Neuronal stem cell (in vitro differentiated cells): ENCODE measurements around the gene AOPEP.

ENCODE experiments used
- DNase-seq: peaks from one replicate; pipeline ENCODE4 v3.0.0-alpha.2; 2013; ENCODE audit warnings: low spot score
- H2AFZ ChIP-seq: one replicate; pipeline ENCODE4 v1.6.1; 2013; ENCODE audit warnings: mild to moderate bottlenecking, low read length, inconsistent platforms
- H2AK5ac ChIP-seq: 2 replicates; pipeline ENCODE4 v1.6.1; 2013; ENCODE audit warnings: low read depth, mild to moderate bottlenecking, inconsistent platforms, low read length, moderate library complexity, mixed read lengths
- H2BK120ac ChIP-seq: 2 replicates; pipeline ENCODE4 v1.6.1; 2013; ENCODE audit warnings: low read depth, mild to moderate bottlenecking, inconsistent platforms, low read length, moderate library complexity, mixed read lengths
- H2BK12ac ChIP-seq: one replicate; pipeline ENCODE4 v1.6.1; 2013; ENCODE audit warnings: low read length, inconsistent platforms
- H2BK15ac ChIP-seq: 2 replicates; pipeline ENCODE4 v1.6.1; 2013; ENCODE audit warnings: mild to moderate bottlenecking, low read length, inconsistent platforms, mixed read lengths
- H2BK5ac ChIP-seq: one replicate; pipeline ENCODE4 v1.6.1; 2013; ENCODE audit warnings: inconsistent platforms, mild to moderate bottlenecking, low read length, moderate library complexity
- H3K14ac ChIP-seq: one replicate; pipeline ENCODE4 v1.6.1; 2013; ENCODE audit warnings: low read length, inconsistent platforms
- H3K18ac ChIP-seq: 2 replicates; pipeline ENCODE4 v1.6.1; 2013; ENCODE audit warnings: low read length, inconsistent platforms
- H3K23ac ChIP-seq: 2 replicates; pipeline ENCODE4 v1.6.1; 2013; ENCODE audit warnings: low read depth, mild to moderate bottlenecking, mixed read lengths, low read length, inconsistent platforms; ENCODE audit not compliant: poor library complexity
- H3K27ac ChIP-seq: replicated peaks from 3 replicates; pipeline ENCODE4 v1.5.1; 2013; ENCODE audit warnings: low read length, inconsistent platforms
- H3K27me3 ChIP-seq, 3 experiments: 2 replicates each; pipeline ENCODE4 v1.6.1; 2013; ENCODE audit warnings: low read length in 3 of 3, mild to moderate bottlenecking in 2 of 3, inconsistent platforms in 1 of 3, low read depth in 1 of 3, mixed read lengths in 1 of 3, moderate library complexity in 1 of 3; ENCODE audit not compliant: control insufficient read depth in 3 of 3, insufficient read depth in 3 of 3
- H3K36me3 ChIP-seq, 2 donors: replicated peaks in 1 of 2; 2 replicates each; pipeline ENCODE4 v1.6.1; 2013; ENCODE audit warnings: low read length in 2 of 2; ENCODE audit not compliant: control insufficient read depth in 2 of 2, insufficient read depth in 2 of 2
- H3K4ac ChIP-seq: 2 replicates; pipeline ENCODE4 v1.6.1; 2013; ENCODE audit warnings: inconsistent platforms, mild to moderate bottlenecking, low read length, moderate library complexity
- H3K4me1 ChIP-seq, 2 donors: 1 replicate in 1 of 2; 2 replicates in 1 of 2; pipeline ENCODE4 v1.6.1; 2013; ENCODE audit warnings: low read length in 2 of 2, low read depth in 1 of 2; ENCODE audit not compliant: control insufficient read depth in 2 of 2, insufficient read depth in 1 of 2
- H3K4me2 ChIP-seq: one replicate; pipeline ENCODE4 v1.6.1; 2013; ENCODE audit warnings: mild to moderate bottlenecking, low read length, inconsistent platforms; ENCODE audit not compliant: insufficient read depth, poor library complexity, severe bottlenecking
- H3K4me3 ChIP-seq, 2 donors: 2 replicates each; pipeline ENCODE4 v1.5.1; 2013; ENCODE audit warnings: low read length in 2 of 2, mild to moderate bottlenecking in 2 of 2, inconsistent platforms in 1 of 2, moderate library complexity in 1 of 2
- H3K79me1 ChIP-seq: one replicate; pipeline ENCODE4 v1.6.1; 2013; ENCODE audit warnings: low read depth, mild to moderate bottlenecking, inconsistent platforms, low read length, moderate library complexity
- H3K9ac ChIP-seq: one replicate; pipeline ENCODE4 v1.6.1; 2013; ENCODE audit warnings: mild to moderate bottlenecking, low read depth, low read length, inconsistent platforms; ENCODE audit not compliant: poor library complexity
- H3K9me3 ChIP-seq, 2 donors: replicated peaks in 1 of 2; 2 replicates each; pipeline versions ENCODE3 to v1.6.1; 2013; ENCODE audit warnings: low read length in 2 of 2, mild to moderate bottlenecking in 2 of 2, inconsistent platforms in 1 of 2, low read depth in 1 of 2, mixed read lengths in 1 of 2, moderate library complexity in 1 of 2; ENCODE audit not compliant: control insufficient read depth in 2 of 2, insufficient read depth in 1 of 2
- H4K8ac ChIP-seq: one replicate; pipeline ENCODE4 v1.6.1; 2013; ENCODE audit warnings: low read depth, mild to moderate bottlenecking, inconsistent platforms, low read length, moderate library complexity
- H4K91ac ChIP-seq: one replicate; pipeline ENCODE4 v1.6.1; 2013; ENCODE audit warnings: low read length, low read depth, mild to moderate bottlenecking, inconsistent platforms; ENCODE audit not compliant: poor library complexity
- WGBS, 2 donors: extraction: QIAGEN DNeasy Blood & Tissue Kit; methylation state at CpG; one replicate each; pipeline ENCODE4 v1.1.7; 2013; ENCODE audit warnings: missing lambda C conversion rate in 2 of 2, mixed read lengths in 1 of 2; ENCODE audit not compliant: insufficient read length in 2 of 2, insufficient replicate concordance in 1 of 2; ENCODE audit errors: extremely low coverage in 2 of 2; 5-methylcytosine and 5-hydroxymethylcytosine counted together

The AOPEP gene

GRCh38 chr9:94779693-94780290 is 53.3 kb downstream of the AOPEP start:
- Histone ChIP-seq H3K23ac (no peak overlapping the region), H4K8ac (no peak overlapping the region), H3K18ac (no peak overlapping the region), H3K14ac (no peak overlapping the region), H3K4me1 (no peaks in the 10 kb centered on the region), H3K4me2 (no peak overlapping the region), H2AFZ (no peak overlapping the region), H2BK5ac (no peak overlapping the region), H3K79me1 (no peaks in the 10 kb centered on the region), H3K9ac (no peak overlapping the region), H2BK12ac (no peak overlapping the region), H2AK5ac (no peak overlapping the region), H2BK120ac (no peak overlapping the region), H2BK15ac (no peak overlapping the region), H3K9me3 (no peaks in the 10 kb centered on the region), H3K27ac (no peak overlapping the region), H4K91ac (no peak overlapping the region), H3K4me3 (no peak overlapping the region), H3K27me3 (no peaks in the 10 kb centered on the region), H3K4ac (no peak overlapping the region), H3K36me3 (no peaks in the 10 kb centered on the region)
- no CpG with 5 or more reads among the region's 4 CpGs for WGBS, 2 donors
- DNase-seq = no peak

- Histone ChIP-seq H3K4me2 (no peak overlapping the region), H2AFZ (no peak overlapping the region), H3K9ac (no peak overlapping the region), H3K4me1 (no peaks in the 10 kb centered on the region), H3K23ac (no peak overlapping the region), H2BK12ac (no peak overlapping the region), H2BK120ac (no peak overlapping the region), H3K27ac (no peak overlapping the region), H2AK5ac (no peak overlapping the region), H3K27me3 (no peaks in the 10 kb centered on the region), H3K9me3 (no peaks in the 10 kb centered on the region), H2BK15ac (no peak overlapping the region), H3K14ac (no peak overlapping the region), H3K18ac (no peak overlapping the region), H2BK5ac (no peak overlapping the region), H3K79me1 (no peaks in the 10 kb centered on the region), H3K36me3 (no peaks in the 10 kb centered on the region), H3K4ac (no peak overlapping the region), H4K8ac (no peak overlapping the region), H4K91ac (no peak overlapping the region), H3K4me3 (no peak overlapping the region)
- no CpG with 5 or more reads among the region's 5 CpGs for WGBS, 2 donors
- DNase-seq = no peak
These were observed 54.0 kb downstream of the AOPEP start for GRCh38 chr9:94780516-94780950.

- Histone ChIP-seq H3K4me1 (no peaks in the 10 kb centered on the region), H4K8ac (no peak overlapping the region), H4K91ac (no peak overlapping the region), H3K4me3 (no peak overlapping the region), H2BK120ac (no peak overlapping the region), H2AK5ac (no peak overlapping the region), H2AFZ (no peak overlapping the region), H2BK5ac (no peak overlapping the region), H3K9me3 (no peaks in the 10 kb centered on the region), H3K27me3 (no peaks in the 10 kb centered on the region), H3K27ac (no peak overlapping the region), H3K36me3 (no peaks in the 10 kb centered on the region), H3K14ac (no peak overlapping the region), H3K4ac (no peak overlapping the region), H3K4me2 (no peak overlapping the region), H3K79me1 (no peaks in the 10 kb centered on the region), H2BK12ac (no peak overlapping the region), H3K18ac (no peak overlapping the region), H3K9ac (no peak overlapping the region), H3K23ac (no peak overlapping the region), H2BK15ac (no peak overlapping the region)
- no CpG with 5 or more reads among the region's 6 CpGs for WGBS, 2 donors
- no peak for DNase-seq
These were observed 56.0 kb downstream of the AOPEP start for GRCh38 chr9:94782355-94783101.

- Histone ChIP-seq H2BK120ac (no peak overlapping the region), H3K4me1 (no peaks in the 10 kb centered on the region), H2BK15ac (no peak overlapping the region), H3K79me1 (no peaks in the 10 kb centered on the region), H3K27ac (no peak overlapping the region), H3K4me2 (no peak overlapping the region), H3K27me3 (no peaks in the 10 kb centered on the region), H4K91ac (no peak overlapping the region), H3K9me3 (no peaks in the 10 kb centered on the region), H2AK5ac (no peak overlapping the region), H3K23ac (no peak overlapping the region), H3K18ac (no peak overlapping the region), H3K9ac (no peak overlapping the region), H3K36me3 (no peaks in the 10 kb centered on the region), H2BK5ac (no peak overlapping the region), H2AFZ (no peak overlapping the region), H3K14ac (no peak overlapping the region), H4K8ac (no peak overlapping the region), H3K4ac (no peak overlapping the region), H2BK12ac (no peak overlapping the region), H3K4me3 (no peak overlapping the region)
- WGBS, 2 donors = no CpG with 5 or more reads among the region's 14 CpGs
- DNase-seq = peak; percentile 58
These were observed 56.7 kb downstream of the AOPEP start for GRCh38 chr9:94783102-94783682.
